ENCODE measurements around the gene FSTL4. TPM values are rescaled to one million over a fixed set of nuclear protein-coding genes. Genes with fewer than 3 reads are reported as not detected.

The FSTL4 gene
- total and polyA plus RNA-seq, 8 donors, result 0.11 to 2.9 (median 0.22) TPM

DNA sequence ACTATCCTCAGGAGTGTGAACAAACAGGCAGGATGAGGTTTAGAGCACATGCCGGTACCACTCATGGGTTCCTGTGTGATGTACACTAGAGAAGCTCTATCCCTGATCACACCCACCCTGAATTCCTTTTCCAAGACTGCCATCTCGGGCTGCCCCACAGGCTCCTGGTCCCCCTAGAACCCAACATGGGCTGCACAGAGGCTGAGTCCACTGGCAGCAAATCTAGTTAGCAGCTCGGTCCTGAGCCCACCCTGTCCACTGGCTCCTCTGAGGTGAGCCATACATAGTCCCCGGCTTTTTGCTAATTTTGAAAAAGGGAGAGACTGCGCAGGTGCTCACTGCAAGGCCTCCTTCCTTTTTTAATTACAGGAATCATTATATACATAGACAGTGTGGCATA lies 227.0 kb downstream of the FSTL4 start:
- DNase-seq (no peak), ATAC-seq (no peak)
- Histone ChIP-seq H3K4me1 (no peaks in the 10 kb centered on the region), H3K36me3 (no peaks in the 10 kb centered on the region), H3K9me3 (no peaks in the 10 kb centered on the region), H3K27ac (no peak overlapping the region), H3K27me3 (peaks cover 0 to 10% of the 10 kb centered on the region in 2 donors), H3K4me3 (no peak overlapping the region)
- intact Hi-C loops (cut with DNase I), result no loop called here
- no peak for TF ChIP-seq CTCF (IDR thresholded peaks at IDR 0.05)

GRCh38 chr5:133384903-133385302 lies 227.4 kb downstream of the FSTL4 start:
- peak; percentile 68 for ATAC-seq
- intact Hi-C loops (cut with DNase I), result no loop called here
- Histone ChIP-seq H3K36me3 (no peaks in the 10 kb centered on the region), H3K9me3 (no peaks in the 10 kb centered on the region), H3K27me3 (peaks cover 0 to 10% of the 10 kb centered on the region in 2 donors), H3K4me3 (no peak overlapping the region), H3K27ac (no peak overlapping the region), H3K4me1 (no peaks in the 10 kb centered on the region)
- TF ChIP-seq CTCF (IDR thresholded peaks at IDR 0.05), result no peak
- no peak for DNase-seq

DNA sequence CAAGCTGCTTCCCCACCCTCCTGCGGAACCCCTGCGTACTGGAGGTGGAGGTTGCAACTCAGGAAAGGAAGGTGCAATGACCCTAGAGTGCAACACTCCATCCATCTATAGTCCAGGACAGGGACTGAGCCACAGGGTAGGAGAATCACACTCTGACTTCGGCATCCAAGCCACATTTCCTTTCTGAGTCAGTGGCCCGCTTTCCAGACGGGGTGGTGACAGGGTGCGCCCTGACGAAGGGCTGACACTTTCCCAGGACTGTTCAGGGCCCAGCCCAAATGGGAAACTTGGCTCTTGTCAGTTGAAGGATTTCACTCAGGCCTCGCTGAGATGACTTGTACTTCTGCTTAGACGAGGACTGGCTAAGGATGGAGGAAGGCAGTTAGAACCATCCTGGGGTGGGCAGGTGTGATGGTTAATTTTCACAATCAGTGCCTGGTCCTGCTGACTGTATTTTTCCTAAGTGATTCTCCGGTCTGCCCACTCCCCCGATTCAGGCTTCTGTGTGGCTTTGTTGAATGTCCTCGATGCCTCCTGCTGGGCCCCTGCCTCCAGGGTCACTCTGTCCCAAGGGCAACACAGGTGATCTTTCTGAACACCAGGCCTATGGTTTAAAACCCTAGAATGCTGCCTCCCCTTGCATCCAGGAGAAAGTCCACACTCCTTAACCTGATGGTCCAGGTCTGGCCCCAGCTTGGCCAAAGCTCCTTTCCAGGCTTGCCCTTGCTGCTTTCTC lies 228.1 kb downstream of the FSTL4 start:
- no peak for ATAC-seq
- Histone ChIP-seq H3K36me3 (no peaks in the 10 kb centered on the region), H3K9me3 (no peaks in the 10 kb centered on the region), H3K27ac (no peak overlapping the region), H3K27me3 (peaks cover 0 to 10% of the 10 kb centered on the region in 2 donors), H3K4me1 (no peaks in the 10 kb centered on the region), H3K4me3 (no peak overlapping the region)
- intact Hi-C loops (cut with DNase I), result no loop called here
- TF ChIP-seq CTCF (IDR thresholded peaks at IDR 0.05), result no peak
- no peak for DNase-seq

DNA sequence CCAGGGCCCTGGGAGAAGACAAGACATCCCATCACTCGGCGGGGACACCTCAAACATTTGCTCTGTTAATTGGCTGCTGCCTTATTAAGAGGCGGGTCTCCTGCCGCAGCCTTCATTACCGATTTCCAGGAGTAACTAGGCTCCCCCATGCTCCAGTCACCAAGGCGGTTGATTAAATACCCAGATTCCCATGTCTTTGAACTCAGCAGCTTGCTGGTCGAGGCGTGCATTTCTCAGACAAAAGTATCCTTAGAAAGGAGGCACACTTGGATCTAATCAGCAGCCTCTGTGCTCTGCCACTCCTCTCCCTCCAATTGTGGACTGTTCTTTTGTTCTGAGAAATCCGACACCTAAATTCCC lies 228.8 kb downstream of the FSTL4 start:
- intact Hi-C loops (cut with DNase I), result no loop called here
- H3K36me3 ChIP-seq, result no peaks in the 10 kb centered on the region
- TF ChIP-seq CTCF (IDR thresholded peaks at IDR 0.05), result no peak
- no peaks in the 10 kb centered on the region for H3K4me1 ChIP-seq
- DNase-seq (no peak), ATAC-seq (no peak)
- no peaks in the 10 kb centered on the region for H3K9me3 ChIP-seq
- H3K27me3 ChIP-seq, result peaks cover 0 to 10% of the 10 kb centered on the region in 2 donors
- no peak overlapping the region for H3K4me3 ChIP-seq
- H3K27ac ChIP-seq, result no peak overlapping the region

DNA sequence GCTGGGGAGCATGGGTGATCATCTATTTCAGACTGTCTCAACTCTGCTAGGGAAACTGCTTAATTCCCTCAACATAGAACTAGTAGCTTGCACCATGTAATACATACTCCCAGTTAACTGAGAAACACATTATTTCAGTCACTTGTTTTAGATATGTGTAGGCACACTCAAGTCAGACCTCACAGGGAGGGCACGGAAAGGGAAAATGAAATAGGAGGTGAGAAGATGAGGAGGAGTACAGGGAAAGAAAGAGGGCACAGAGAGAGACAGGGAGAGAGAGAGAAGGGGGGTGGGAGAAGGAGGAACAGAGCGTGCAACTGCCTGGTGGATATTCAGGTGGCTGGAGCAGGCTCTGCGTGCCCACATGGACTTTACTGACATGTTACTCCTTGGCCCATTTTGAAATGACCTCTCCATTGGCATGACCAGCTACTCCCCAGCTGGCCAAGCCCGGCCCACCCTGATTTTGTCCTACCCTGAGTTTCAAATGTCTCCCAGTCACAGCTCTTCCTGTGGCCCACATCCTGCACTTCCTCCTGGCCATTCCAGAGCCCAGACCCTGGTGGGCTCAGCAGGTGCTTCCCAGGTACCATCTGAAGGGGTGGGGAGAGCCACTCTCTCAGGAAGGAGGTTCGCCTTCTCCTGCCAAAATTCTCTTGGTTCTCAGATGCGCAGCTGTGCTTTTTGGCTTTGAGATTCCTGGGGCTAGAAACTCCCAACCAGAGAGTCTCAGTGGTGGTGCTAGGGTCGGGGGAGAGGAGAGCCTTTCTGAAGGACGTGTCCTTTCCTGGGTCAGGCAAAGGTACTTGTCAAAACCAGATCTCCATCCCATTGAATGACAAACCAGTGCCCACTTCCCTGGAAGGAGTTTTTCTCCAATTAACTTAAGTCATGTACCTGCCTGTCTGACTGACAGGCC lies 229.4 kb downstream of the FSTL4 start:
- Histone ChIP-seq H3K4me3 (no peak overlapping the region), H3K27ac (no peak overlapping the region), H3K36me3 (no peaks in the 10 kb centered on the region), H3K9me3 (peaks cover 0 to 4% of the 10 kb centered on the region in 2 donors), H3K27me3 (peaks cover 0 to 7% of the 10 kb centered on the region in 2 donors), H3K4me1 (no peaks in the 10 kb centered on the region)
- intact Hi-C loops (cut with DNase I), result no loop called here
- DNase-seq (no peak), ATAC-seq (no peak)
- TF ChIP-seq CTCF (IDR thresholded peaks at IDR 0.05), result no peak
